ENCODE data around the gene MACROD2.
A peak's percentile ranks its signal among the peaks of the same experiment; 100 is the strongest.

MACROD2 gene

GRCh38 chr20:15676815-15677214 is 1681.5 kb downstream of the MACROD2 start:
- DNase-seq (ENCODE audit: low read depth), result no peak

DNA sequence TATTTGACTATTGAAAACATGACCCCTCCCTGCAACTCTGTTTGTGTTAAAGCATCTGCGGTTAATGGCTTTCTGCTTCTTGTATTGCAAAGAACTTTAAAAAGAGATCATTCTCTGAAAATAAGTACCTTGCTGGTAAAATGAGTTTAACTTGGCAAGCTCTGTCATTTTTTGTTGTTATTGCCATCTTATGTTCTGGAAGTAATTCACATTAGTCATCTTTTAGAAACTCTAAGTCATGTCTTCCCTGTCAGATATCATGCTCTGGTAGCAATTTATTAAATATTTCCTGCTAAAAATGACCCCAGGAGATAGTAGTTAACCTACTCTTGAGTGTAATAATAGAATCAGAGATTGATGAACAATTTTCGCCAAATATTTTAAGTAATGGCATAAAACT is 1687.4 kb downstream of the MACROD2 start:
- DNase-seq (ENCODE audit: low read depth), result no peak

DNA sequence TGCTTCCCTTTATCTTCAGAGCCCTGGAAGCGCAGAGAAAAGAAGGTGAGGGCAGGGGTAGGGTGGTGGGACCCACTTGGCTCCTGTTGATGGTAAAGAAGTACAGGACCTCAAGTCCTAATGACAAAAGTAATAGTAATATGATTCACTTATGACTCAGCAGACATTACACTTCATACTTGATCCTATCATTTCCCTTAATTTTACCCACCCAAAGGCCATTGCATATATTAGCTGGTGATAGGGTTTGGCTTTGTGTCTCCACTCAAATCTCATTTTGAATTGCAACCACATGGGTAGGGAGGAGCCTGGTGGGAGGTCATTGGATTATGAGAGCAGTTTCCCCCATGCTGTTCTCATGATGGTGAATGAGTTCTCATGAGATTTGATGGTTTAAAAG is 1697.3 kb downstream of the MACROD2 start:
- no peak for DNase-seq (ENCODE audit: low read depth)

DNA sequence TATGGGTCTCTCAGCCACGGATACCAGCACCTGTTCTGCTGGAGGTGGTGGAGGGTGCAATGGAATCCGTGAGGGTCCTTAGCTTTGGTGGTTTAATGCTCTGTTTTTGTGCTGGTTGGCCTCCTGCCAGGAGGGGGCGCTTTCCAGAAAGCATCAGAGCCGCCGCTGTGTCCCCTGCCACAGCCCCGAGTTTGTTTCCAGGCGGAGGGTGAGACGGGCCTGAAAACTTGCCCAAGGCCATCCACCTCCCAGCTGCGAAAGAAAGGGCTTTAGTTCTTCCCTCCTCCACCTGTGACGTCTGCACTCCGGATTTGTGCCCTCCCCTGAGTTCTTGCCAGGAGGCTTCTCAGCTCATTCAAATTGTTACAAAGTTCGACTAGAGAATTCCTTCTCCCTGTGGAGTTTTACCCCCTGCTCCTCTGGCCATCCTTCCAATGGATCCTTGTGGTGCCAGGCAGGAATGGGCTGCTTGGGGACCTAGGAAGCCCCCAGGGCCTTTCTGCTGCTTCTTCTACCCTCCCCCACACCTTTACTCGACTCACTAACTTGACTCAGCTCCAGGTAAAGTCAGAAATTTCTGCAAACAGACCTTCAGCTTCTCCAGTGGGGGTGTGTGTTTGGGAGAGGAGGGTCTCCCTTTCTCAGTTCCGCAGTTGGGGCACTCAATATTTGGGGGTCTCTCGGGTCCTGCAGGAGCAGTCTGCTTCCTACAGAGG is 1704.3 kb downstream of the MACROD2 start:
- DNase-seq (ENCODE audit: low read depth), result no peak

GRCh38 chr20:15700147-15700765 is 1704.9 kb downstream of the MACROD2 start:
- DNase-seq (ENCODE audit: low read depth), result no peak

DNA sequence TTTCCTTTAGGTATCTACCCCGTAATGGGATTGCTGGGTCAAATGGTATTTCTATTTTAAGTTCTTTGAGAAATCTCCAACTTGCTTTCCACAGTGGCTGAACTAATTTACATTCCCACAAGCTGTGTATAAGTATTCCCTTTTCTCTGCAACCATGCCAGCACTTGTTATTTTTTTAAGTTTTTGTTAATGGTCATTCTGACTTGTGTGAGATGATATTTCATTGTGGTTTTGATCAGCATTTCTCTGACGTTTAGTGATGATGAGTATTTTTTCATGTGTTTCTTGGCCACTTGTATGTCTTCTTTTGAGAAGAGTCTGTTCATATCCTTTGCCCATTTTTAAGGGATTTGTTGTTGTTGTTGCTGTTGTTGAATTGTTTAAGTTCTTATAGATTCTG is 1706.8 kb downstream of the MACROD2 start:
- no peak for DNase-seq (ENCODE audit: low read depth)

GRCh38 chr20:15703171-15703911 is 1708.0 kb downstream of the MACROD2 start:
- DNase-seq (ENCODE audit: low read depth), result no peak

DNA sequence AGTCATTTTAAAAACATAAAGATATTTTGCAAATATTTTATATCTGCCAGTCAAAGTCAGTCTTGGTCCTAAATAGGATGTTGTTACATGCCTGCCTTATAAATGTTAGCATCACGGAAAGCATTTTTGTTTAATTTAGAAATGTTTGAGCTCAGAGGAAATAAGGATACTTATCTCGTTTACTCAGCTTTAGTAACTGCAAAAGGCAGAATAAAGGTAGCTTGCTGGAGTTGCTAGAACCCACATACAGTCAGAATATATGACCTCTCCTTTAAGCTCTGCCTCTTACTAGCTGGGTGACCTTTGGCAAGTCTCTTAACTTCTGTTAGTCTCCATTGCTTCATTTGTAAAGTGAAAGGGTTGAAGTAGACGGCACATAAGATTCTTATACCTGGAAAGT is 1710.7 kb downstream of the MACROD2 start:
- DNase-seq (ENCODE audit: low read depth), result no peak

- DNase-seq (ENCODE audit: low read depth), result no peak
These were observed 1711.4 kb downstream of the MACROD2 start for GRCh38 chr20:15706719-15707118.

DNA sequence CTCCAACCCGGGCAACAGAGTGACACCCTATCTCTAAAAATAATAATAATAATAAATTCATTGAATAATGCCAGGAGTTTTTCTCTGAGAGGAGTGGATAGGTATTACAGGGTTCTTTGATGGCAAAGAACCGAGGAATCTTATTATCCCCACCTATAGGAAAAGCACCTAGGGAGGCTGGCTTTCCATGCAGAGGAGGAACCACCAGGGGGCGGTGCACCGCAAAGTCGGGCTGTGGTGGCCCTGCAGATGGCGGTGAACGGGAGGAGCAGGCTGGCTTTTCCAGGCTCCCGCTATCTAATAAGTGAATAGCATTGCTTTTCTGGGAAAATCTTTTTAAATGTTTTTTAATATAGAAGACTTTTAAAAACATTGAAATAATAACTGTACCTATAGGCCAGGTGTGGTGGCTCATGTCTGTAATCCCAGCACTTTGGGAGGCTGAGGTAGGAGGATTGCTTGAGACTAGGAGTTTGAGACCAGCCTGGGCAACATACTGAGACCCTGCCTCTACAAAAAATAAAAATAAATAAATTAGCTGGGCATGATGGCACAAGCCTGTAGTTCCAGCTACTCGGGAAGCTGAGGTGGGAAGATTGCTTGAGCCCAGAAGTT is 1713.8 kb downstream of the MACROD2 start:
- DNase-seq (ENCODE audit: low read depth), result peak; percentile 13

- DNase-seq (ENCODE audit: low read depth), result no peak
These were observed 1715.3 kb downstream of the MACROD2 start for GRCh38 chr20:15710636-15711035.

DNA sequence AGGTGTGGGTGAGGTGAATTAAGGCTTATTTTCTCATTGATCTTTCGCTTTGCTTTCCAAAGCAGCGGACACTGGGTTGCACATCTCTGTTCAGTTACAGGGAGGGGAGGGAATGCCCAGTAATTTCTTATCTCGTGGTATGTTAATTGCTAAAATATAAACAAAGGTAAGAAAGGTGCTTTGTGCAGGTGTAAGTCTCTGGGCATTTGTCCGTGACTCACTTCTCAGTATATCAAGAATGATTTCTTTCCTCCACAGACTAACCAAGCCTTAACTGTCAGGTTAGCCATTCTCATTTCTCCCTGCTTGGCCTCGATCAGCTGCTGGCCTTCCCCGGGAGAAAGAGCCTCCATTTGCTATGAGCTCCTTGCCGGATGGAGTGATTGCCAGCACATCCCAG is 1715.9 kb downstream of the MACROD2 start:
- no peak for DNase-seq (ENCODE audit: low read depth)

- DNase-seq (ENCODE audit: low read depth), result no peak
These were observed 1720.9 kb downstream of the MACROD2 start for GRCh38 chr20:15716256-15716655.

DNA sequence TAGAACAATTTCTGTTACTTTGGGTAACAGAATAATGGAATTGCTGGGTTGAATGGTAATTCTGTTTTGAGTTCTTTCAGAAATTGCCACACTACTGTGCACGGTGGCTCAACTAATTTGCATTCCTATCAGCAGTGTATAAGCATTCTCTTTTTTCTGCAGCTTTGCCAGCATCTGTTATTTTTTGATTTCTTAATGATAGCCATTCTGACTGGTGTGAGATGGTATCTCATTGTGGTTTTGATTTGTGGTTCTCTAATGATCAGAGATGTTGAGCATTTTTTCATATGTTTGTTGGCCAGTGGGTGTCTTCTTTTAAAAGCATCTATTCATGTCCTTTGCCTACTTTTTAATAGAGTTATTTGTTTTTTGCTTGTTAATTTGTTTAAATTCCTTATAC is 1731.1 kb downstream of the MACROD2 start:
- no peak for DNase-seq (ENCODE audit: low read depth)

GRCh38 chr20:15734052-15734451 is 1738.7 kb downstream of the MACROD2 start:
- no peak for DNase-seq (ENCODE audit: low read depth)

DNA sequence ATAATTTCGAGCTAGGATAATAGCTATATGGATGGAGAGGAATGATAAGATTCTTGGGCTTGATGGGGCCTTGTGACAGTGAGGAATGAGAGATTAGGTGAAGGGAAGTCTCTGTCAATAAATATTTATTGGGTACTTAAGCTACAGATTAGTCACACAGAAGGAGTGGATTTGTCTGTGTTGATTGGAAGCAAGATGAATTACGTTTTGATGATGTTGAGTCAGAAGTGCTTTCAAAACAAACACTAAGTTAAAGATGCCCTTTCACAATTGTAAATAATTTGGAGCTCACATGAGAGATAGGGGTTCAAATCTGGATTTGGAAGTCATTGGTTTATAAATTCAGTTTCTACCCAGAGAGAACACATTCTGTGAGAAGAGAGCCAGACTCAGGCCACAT is 1743.7 kb downstream of the MACROD2 start:
- no peak for DNase-seq (ENCODE audit: low read depth)

DNA sequence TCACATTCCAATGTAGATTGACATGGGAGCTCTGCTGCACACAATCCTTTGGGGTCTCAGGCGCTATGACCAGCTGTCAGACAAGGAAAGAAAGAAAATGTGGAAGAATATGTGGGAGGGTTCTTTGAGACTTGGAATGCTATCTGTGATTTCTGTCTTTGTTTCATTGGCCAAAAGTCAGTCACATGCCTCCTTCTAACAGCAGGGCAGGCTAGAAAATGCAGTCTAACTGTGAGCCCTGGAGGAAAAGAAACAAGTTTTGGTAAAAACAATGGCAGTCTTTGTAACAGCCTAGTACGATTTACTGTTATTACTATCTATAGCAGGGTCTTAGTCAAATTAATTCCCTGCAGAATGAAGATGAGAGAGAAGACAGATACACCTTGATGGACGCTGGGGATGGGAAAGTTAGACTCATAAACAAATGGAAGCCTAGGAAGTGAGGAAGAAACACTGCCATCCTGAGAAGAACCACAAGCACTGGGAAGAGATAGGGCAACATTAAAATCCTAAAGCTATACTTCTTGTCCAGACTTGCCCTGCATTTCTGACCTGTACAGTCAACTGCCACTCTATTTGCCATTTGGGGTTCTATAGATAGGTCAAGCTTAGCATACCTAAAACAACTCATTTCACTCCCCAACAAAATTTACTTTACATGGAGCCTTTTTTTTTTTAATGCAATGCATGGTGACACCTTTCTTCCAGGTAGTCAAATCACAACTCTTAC is 1744.9 kb downstream of the MACROD2 start:
- no peak for DNase-seq (ENCODE audit: low read depth)

- DNase-seq (ENCODE audit: low read depth), result no peak
These were observed 1746.8 kb downstream of the MACROD2 start for GRCh38 chr20:15742087-15742486.

DNA sequence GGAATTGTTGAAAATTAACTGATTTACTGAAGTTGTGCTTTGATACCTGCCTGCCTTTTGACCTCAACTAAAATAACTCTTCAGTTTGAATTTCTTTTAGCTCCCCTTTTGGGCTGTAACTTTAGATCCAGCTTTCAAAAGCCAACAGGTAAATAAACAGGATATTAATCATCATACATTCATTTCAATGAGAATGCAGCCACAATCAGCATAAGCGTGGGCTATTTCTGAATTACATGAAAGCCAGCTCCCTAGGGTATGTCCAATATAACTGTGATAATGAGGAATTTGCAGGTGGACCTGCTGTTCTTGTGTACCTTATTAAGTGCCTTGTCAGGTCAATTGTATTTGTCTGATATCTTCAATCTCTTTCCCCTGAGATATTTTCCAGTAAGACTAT is 1747.3 kb downstream of the MACROD2 start:
- DNase-seq (ENCODE audit: low read depth), result no peak

GRCh38 chr20:15756002-15756753 is 1760.9 kb downstream of the MACROD2 start:
- DNase-seq (ENCODE audit: low read depth), result no peak

DNA sequence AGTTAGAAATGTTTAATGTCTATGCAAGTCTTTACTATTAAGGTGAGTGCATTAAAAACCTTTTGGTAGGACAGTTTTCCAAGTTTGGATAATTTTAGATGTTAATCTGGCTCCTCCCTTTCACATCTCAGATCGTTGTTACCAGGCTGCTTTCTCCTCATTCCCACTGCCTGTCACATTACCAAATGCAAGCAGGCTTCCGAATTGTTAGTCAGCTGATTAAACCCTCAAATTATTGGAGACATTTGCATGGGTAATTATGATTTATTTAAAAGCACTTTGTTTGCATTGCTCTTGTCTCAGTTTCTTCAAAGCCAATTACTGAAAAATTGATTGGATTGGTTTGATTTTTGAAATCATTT is 1761.4 kb downstream of the MACROD2 start:
- DNase-seq (ENCODE audit: low read depth), result no peak

DNA sequence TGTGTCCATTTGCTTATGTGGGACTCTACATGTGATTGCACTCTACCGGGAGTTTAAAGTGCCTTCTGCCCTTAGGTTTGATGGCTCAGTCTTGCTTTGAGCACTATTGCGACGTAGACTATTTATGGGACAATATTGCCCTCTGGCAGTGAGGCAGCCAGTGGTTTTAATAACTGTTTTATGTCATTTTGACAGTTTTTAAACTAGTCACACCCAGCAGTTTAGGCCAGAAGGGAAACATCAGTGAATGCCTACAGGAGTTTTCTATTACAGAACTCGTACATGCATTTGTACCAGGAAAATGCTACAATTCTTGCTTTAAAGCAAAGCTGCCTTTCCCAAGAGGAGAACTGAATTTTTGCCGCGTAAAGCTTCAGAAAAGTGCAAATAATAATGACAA is 1764.3 kb downstream of the MACROD2 start:
- no peak for DNase-seq (ENCODE audit: low read depth)

Data from stimulated activated CD8-positive, alpha-beta memory T cell treated with anti-CD3 and anti-CD28 coated beads, Interleukin-15, amount 100 ng/mL, for 24 hours (primary cell).